ENCODE data around the gene SULF2.

The SULF2 gene

GRCh38 chr20:47764154-47764733 lies 21.0 kb downstream of the SULF2 start:
- DNase-seq (ENCODE audit: low spot score): peak; percentile 74
- ChIA-PET CTCF (interaction anchor here (0.6 to 0.7 kb wide), 2 partner anchors 20 to 22 kb away, joined by 3 to 5 read pairs; no protein-coding TSS in a partner anchor), POLR2A (ENCODE audit: low non-redundant PET) (no interaction called here)
- no peak for TF ChIP-seq CTCF (conservative IDR thresholded peaks at IDR 0.05; ENCODE audit: low read depth)
- peak overlapping the region; percentile 64 for H3K27ac ChIP-seq

GRCh38 chr20:47762699-47763268 lies 22.5 kb downstream of the SULF2 start:
- H3K27ac ChIP-seq: peak overlapping the region; percentile 64
- TF ChIP-seq CTCF (conservative IDR thresholded peaks at IDR 0.05; ENCODE audit: low read depth): no peak
- no peak for DNase-seq (ENCODE audit: low spot score)
- CTCF ChIA-PET: interaction anchor here (0.6 to 0.9 kb wide), 2 partner anchors 84 to 350 kb away, joined by 3 to 6 read pairs; no protein-coding TSS in a partner anchor
- POLR2A ChIA-PET (ENCODE audit: low non-redundant PET): no interaction called here

- CTCF ChIA-PET: no interaction called here
- no peak for TF ChIP-seq CTCF (conservative IDR thresholded peaks at IDR 0.05; ENCODE audit: low read depth)
- H3K27ac ChIP-seq: no peak overlapping the region
- no peak for DNase-seq (ENCODE audit: low spot score)
- POLR2A ChIA-PET (ENCODE audit: low non-redundant PET): no interaction called here
These were observed 23.7 kb downstream of the SULF2 start for GRCh38 chr20:47761482-47762047.

- CTCF ChIA-PET: interaction anchor here (0.7 kb wide), 1 partner anchor 1412 kb away, joined by 4 read pairs; no protein-coding TSS in a partner anchor
- POLR2A ChIA-PET (ENCODE audit: low non-redundant PET): no interaction called here
These were observed 24.4 kb downstream of the SULF2 start for GRCh38 chr20:47760686-47761481.

DNA sequence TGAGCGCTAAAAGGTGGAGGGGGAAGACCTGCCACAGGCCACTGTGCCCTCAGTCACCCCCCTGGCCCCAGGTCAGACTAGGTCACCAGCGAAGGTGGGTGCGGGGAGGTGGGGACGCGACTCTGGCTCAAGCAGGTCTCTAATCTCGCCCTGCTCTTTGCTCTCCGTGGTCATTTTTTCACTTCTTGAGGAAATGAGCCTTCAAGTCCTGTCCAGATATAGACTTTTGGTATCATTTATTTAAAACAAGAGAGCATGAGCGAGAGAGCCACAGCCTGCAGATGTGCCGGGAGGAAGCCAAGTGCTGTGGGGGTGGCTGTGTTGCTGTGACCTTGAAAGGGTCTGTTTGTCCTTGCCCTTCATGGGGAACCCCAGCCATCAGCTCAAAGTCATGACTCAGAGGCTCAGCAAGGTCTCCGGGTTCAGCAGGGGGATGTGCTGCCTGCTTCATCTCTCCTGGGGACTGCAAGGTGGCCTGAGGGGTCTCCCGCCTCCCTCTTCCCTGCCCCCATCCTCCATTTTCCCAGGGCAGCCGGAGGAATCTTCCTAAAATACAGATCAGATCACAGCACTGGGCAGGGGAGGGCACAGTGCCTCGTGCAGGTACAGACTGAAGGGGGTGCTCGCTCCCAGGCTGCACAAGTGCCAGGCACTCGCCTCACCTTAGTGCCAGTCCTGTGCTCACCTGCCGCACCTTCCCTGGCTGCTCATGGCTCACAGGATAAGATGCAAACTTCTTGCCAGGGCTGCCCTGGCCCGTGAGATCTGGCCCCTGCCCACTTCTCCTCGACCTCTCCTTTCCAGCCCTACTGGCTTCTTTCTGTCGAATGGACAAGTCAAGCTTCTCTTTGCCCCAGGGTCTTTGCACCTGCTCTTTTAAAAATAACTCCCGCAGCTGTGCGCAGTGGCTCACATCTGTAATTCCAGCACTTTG lies 26.5 kb downstream of the SULF2 start:
- ChIA-PET CTCF (interaction anchor here (0.6 kb wide), 1 partner anchor 661 kb away, joined by 7 read pairs; no protein-coding TSS in a partner anchor), POLR2A (ENCODE audit: low non-redundant PET) (no interaction called here)
- no peak for DNase-seq (ENCODE audit: low spot score)

More at GRCh38 chr20:47760686-47761481, 24.4 kb downstream of the SULF2 start:
- no peak for DNase-seq (ENCODE audit: low spot score)
- no peak for TF ChIP-seq CTCF (conservative IDR thresholded peaks at IDR 0.05; ENCODE audit: low read depth)
- H3K27ac ChIP-seq: peak overlapping the region; percentile 57

More for the DNA sequence above, 26.5 kb downstream of the SULF2 start:
- peak overlapping the region; percentile 57 for H3K27ac ChIP-seq
- TF ChIP-seq CTCF (conservative IDR thresholded peaks at IDR 0.05; ENCODE audit: low read depth): no peak
